ENCODE measurements around the gene AFDN. TPM values are rescaled to one million over a fixed set of nuclear protein-coding genes. Genes with fewer than 3 reads are reported as not detected.

Gene AFDN
- total RNA-seq, 3 donors from 2014 or later (not counting 1 experiment from before 2014, with no cell fraction given) = 6.3 to 9.3 (median 7.9) TPM

DNA sequence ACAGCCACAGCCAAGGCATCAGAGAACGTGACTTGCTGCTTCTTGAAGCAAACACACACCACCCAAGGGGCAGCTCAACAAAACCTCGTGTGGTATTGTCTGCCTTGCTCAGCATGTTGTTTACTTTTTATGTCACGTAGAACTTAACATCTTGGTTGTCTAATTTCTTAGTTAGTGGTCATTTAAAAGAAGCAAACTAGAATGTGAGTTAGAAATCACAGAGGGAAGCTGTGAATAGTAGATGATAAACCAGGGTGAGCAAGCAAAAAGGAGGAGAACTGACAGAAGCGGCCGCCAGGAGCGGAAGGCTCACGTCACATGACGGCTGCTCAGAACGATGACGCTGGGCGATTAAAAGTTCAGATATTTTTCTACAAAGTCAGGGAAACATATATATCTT lies 119.3 kb downstream of the AFDN start:
- Histone ChIP-seq H3K36me3 (ENCODE audit: control insufficient read depth, insufficient read depth, low read length) (no peaks in the 10 kb centered on the region), H3K27me3 (ENCODE audit: control insufficient read depth, insufficient read depth, low read length) (no peaks in the 10 kb centered on the region), H3K4me3 (ENCODE audit: low read length) (no peak overlapping the region), H3K9me3 (ENCODE audit: control insufficient read depth, insufficient read depth, low read length) (no peaks in the 10 kb centered on the region), H3K27ac (ENCODE audit: low read length) (no peak overlapping the region), H3K4me1 (ENCODE audit: control insufficient read depth, insufficient read depth, low read length) (no peaks in the 10 kb centered on the region)
- Mint-ChIP-seq H3K9me3 (no peaks in the 10 kb centered on the region), H3K4me3 (no peak overlapping the region), H3K27me3 (ENCODE audit: low read depth in 2 of 2) (no peaks in the 10 kb centered on the region), H3K36me3 (no peaks in the 10 kb centered on the region), H3K27ac (no peak overlapping the region), H3K4me1 (no peaks in the 10 kb centered on the region)
- ATAC-seq (no peak), DNase-seq (no peak)
- intact Hi-C loops (cut with micrococcal nuclease) = no loop called here
- TF ChIP-seq, protein P1, sequence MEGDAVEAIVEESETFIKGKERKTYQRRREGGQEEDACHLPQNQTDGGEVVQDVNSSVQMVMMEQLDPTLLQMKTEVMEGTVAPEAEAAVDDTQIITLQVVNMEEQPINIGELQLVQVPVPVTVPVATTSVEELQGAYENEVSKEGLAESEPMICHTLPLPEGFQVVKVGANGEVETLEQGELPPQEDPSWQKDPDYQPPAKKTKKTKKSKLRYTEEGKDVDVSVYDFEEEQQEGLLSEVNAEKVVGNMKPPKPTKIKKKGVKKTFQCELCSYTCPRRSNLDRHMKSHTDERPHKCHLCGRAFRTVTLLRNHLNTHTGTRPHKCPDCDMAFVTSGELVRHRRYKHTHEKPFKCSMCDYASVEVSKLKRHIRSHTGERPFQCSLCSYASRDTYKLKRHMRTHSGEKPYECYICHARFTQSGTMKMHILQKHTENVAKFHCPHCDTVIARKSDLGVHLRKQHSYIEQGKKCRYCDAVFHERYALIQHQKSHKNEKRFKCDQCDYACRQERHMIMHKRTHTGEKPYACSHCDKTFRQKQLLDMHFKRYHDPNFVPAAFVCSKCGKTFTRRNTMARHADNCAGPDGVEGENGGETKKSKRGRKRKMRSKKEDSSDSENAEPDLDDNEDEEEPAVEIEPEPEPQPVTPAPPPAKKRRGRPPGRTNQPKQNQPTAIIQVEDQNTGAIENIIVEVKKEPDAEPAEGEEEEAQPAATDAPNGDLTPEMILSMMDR (IDR thresholded peaks at IDR 0.05) = no peak
- WGBS (ENCODE audit: insufficient coverage) = 87% methylated on average over 8 of the region's 11 CpGs

- Mint-ChIP-seq H3K4me3 (no peak overlapping the region), H3K4me1 (no peaks in the 10 kb centered on the region), H3K9me3 (no peaks in the 10 kb centered on the region), H3K36me3 (no peaks in the 10 kb centered on the region), H3K27ac (no peak overlapping the region), H3K27me3 (ENCODE audit: low read depth in 2 of 2) (no peaks in the 10 kb centered on the region)
- H3K4me1 ChIP-seq (ENCODE audit: control insufficient read depth, insufficient read depth, low read length) = no peaks in the 10 kb centered on the region
- TF ChIP-seq, protein P1 (IDR thresholded peaks at IDR 0.05) = no peak
- H3K27me3 ChIP-seq (ENCODE audit: control insufficient read depth, insufficient read depth, low read length) = no peaks in the 10 kb centered on the region
- WGBS (ENCODE audit: insufficient coverage) = 95% methylated on average over 5 of the region's 5 CpGs
- H3K36me3 ChIP-seq (ENCODE audit: control insufficient read depth, insufficient read depth, low read length) = no peaks in the 10 kb centered on the region
- no peak for ATAC-seq
- no peaks in the 10 kb centered on the region for H3K9me3 ChIP-seq (ENCODE audit: control insufficient read depth, insufficient read depth, low read length)
- H3K27ac ChIP-seq (ENCODE audit: low read length) = no peak overlapping the region
- H3K4me3 ChIP-seq (ENCODE audit: low read length) = no peak overlapping the region
- DNase-seq = no peak
- intact Hi-C loops (cut with micrococcal nuclease) = no loop called here
Observed at GRCh38 chr6:167946604-167947003, 119.9 kb downstream of the AFDN start.

GRCh38 chr6:167947716-167948115 lies 121.0 kb downstream of the AFDN start:
- H3K27me3 ChIP-seq (ENCODE audit: control insufficient read depth, insufficient read depth, low read length) = no peaks in the 10 kb centered on the region
- 100% methylated on average over 1 of the region's 1 CpG for WGBS (ENCODE audit: insufficient coverage)
- H3K27ac ChIP-seq (ENCODE audit: low read length) = no peak overlapping the region
- H3K4me3 ChIP-seq (ENCODE audit: low read length) = no peak overlapping the region
- H3K36me3 ChIP-seq (ENCODE audit: control insufficient read depth, insufficient read depth, low read length) = no peaks in the 10 kb centered on the region
- Mint-ChIP-seq H3K36me3 (no peaks in the 10 kb centered on the region), H3K27ac (no peak overlapping the region), H3K4me1 (no peaks in the 10 kb centered on the region), H3K4me3 (no peak overlapping the region), H3K9me3 (no peaks in the 10 kb centered on the region), H3K27me3 (ENCODE audit: low read depth in 2 of 2) (no peaks in the 10 kb centered on the region)
- ATAC-seq (no peak), DNase-seq (no peak)
- no peaks in the 10 kb centered on the region for H3K4me1 ChIP-seq (ENCODE audit: control insufficient read depth, insufficient read depth, low read length)
- no peaks in the 10 kb centered on the region for H3K9me3 ChIP-seq (ENCODE audit: control insufficient read depth, insufficient read depth, low read length)
- intact Hi-C loops (cut with micrococcal nuclease) = no loop called here
- TF ChIP-seq, protein P1 (IDR thresholded peaks at IDR 0.05) = no peak

- Histone ChIP-seq H3K4me1 (ENCODE audit: control insufficient read depth, insufficient read depth, low read length) (no peaks in the 10 kb centered on the region), H3K4me3 (ENCODE audit: low read length) (no peak overlapping the region), H3K36me3 (ENCODE audit: control insufficient read depth, insufficient read depth, low read length) (no peaks in the 10 kb centered on the region), H3K27ac (ENCODE audit: low read length) (no peak overlapping the region), H3K27me3 (ENCODE audit: control insufficient read depth, insufficient read depth, low read length) (no peaks in the 10 kb centered on the region), H3K9me3 (ENCODE audit: control insufficient read depth, insufficient read depth, low read length) (no peaks in the 10 kb centered on the region)
- Mint-ChIP-seq H3K36me3 (no peaks in the 10 kb centered on the region), H3K9me3 (no peaks in the 10 kb centered on the region), H3K27ac (no peak overlapping the region), H3K4me1 (no peaks in the 10 kb centered on the region), H3K27me3 (ENCODE audit: low read depth in 2 of 2) (no peaks in the 10 kb centered on the region), H3K4me3 (no peak overlapping the region)
- no peak for ATAC-seq
- intact Hi-C loops (cut with micrococcal nuclease) = no loop called here
- no peak for DNase-seq
- 91% methylated on average over 4 of the region's 4 CpGs for WGBS (ENCODE audit: insufficient coverage)
- TF ChIP-seq, protein P1 (IDR thresholded peaks at IDR 0.05) = no peak
Observed at GRCh38 chr6:167948716-167949115, 122.0 kb downstream of the AFDN start.

All from natural killer cell (primary cell).